ENCODE data around the gene CCDC88B. TPM values are rescaled to one million over a fixed set of nuclear protein-coding genes. Genes with fewer than 3 reads are reported as not detected.

The CCDC88B gene
- total and polyA plus RNA-seq, 9 of the 15 experiments (the other 6 are each of a cell fraction or from before 2014, with no cell fraction given) = 0.13 to 18.1 (median 7.9) TPM

- no peak for TF ChIP-seq ZNF512 (tag; IDR thresholded peaks at IDR 0.05)
- TF ChIP-seq HCFC1 (IDR thresholded peaks at IDR 0.05; ENCODE audit: low read depth, low read length) = peak; percentile 51
- TF ChIP-seq FOXJ3 (CRISPR knock-in tag; IDR thresholded peaks at IDR 0.05) = no peak
- TF ChIP-seq MCM5 (IDR thresholded peaks at IDR 0.05; ENCODE audit: low read depth) = no peak
- no peak for TF ChIP-seq ELF4 (CRISPR knock-in tag; IDR thresholded peaks at IDR 0.05)
- no peak for TF ChIP-seq PHF21A (IDR thresholded peaks at IDR 0.05; ENCODE audit: borderline replicate concordance, low read depth)
- TF ChIP-seq SMAD2 (IDR thresholded peaks at IDR 0.05; ENCODE audit: low read depth, low read length) = no peak
- no peak for TF ChIP-seq ZBTB12 (CRISPR knock-in tag; IDR thresholded peaks at IDR 0.05)
- no peak for TF ChIP-seq ZNF282 (CRISPR knock-in tag; IDR thresholded peaks at IDR 0.05)
- TF ChIP-seq TBL1XR1 (IDR thresholded peaks at IDR 0.05; ENCODE audit: low read length in 2 of 2) = peak in 1 of 2 experiments; percentile 35; a peak in 1 of 4 replicates
- no peak for TF ChIP-seq SREBF1 (IDR thresholded peaks at IDR 0.05; ENCODE audit: borderline replicate concordance, low read depth, low read length)
- TF ChIP-seq IRF1 (CRISPR knock-in tag; IDR thresholded peaks at IDR 0.05; ENCODE audit: borderline replicate concordance) = no peak
These were observed 34.1 kb upstream of the CCDC88B start (continued) for GRCh38 chr11:64305691-64306562.
